Trophoblast cell (in vitro differentiated cells and primary cell): ENCODE measurements around the gene CD63.

Experiments used
- DNase-seq, 2 donors: peaks; one replicate each; pipeline ENCODE4 v3.0.0-alpha.2; 2016
- H2AFZ ChIP-seq: 2 replicates; pipeline ENCODE4 v1.6.1; 2013; ENCODE audit warnings: low read length, moderate library complexity, mild to moderate bottlenecking; ENCODE audit not compliant: insufficient read depth, poor library complexity
- H2AK5ac ChIP-seq: 2 replicates; pipeline ENCODE4 v1.6.1; 2013; ENCODE audit warnings: mild to moderate bottlenecking, low read length
- H2BK120ac ChIP-seq: 2 replicates; pipeline ENCODE4 v1.6.1; 2013; ENCODE audit warnings: low read length, mild to moderate bottlenecking, moderate library complexity; ENCODE audit not compliant: insufficient read depth, poor library complexity
- H2BK12ac ChIP-seq: 2 replicates; pipeline ENCODE4 v1.6.1; 2013; ENCODE audit warnings: mild to moderate bottlenecking, low read length, moderate library complexity
- H2BK5ac ChIP-seq: 2 replicates; pipeline ENCODE4 v1.6.1; 2013; ENCODE audit warnings: low read length, low read depth, moderate library complexity, mild to moderate bottlenecking; ENCODE audit not compliant: poor library complexity
- H3K14ac ChIP-seq: 2 replicates; pipeline ENCODE4 v1.6.1; 2013; ENCODE audit warnings: mild to moderate bottlenecking, low read length
- H3K18ac ChIP-seq: 2 replicates; pipeline ENCODE4 v1.6.1; 2013; ENCODE audit warnings: mild to moderate bottlenecking, low read length
- H3K23ac ChIP-seq: 2 replicates; pipeline ENCODE4 v1.6.1; 2013; ENCODE audit warnings: low read length
- H3K27ac ChIP-seq: 2 replicates; pipeline ENCODE4 v1.5.1; 2013; ENCODE audit warnings: low read depth, mild to moderate bottlenecking, inconsistent platforms, low read length, moderate library complexity
- H3K27me3 ChIP-seq: 2 replicates; pipeline ENCODE4 v1.6.1; 2013; ENCODE audit warnings: inconsistent platforms, mild to moderate bottlenecking, low read length, moderate library complexity; ENCODE audit not compliant: insufficient read depth
- H3K36me3 ChIP-seq, 2 experiments: 1 replicate in 1 of 2; 2 replicates in 1 of 2; pipeline ENCODE4 v1.6.1; 2013; ENCODE audit warnings: low read length in 2 of 2, mild to moderate bottlenecking in 2 of 2, moderate library complexity in 1 of 2; ENCODE audit not compliant: insufficient read depth in 2 of 2, control insufficient read depth in 1 of 2
- H3K4ac ChIP-seq: 2 replicates; pipeline ENCODE4 v1.6.1; 2013; ENCODE audit warnings: low read depth, mild to moderate bottlenecking, low read length, moderate library complexity
- H3K4me1 ChIP-seq, 2 experiments: 1 replicate in 1 of 2; 2 replicates in 1 of 2; pipeline ENCODE4 v1.6.1; 2013; ENCODE audit warnings: low read length in 2 of 2, mild to moderate bottlenecking in 2 of 2, moderate library complexity in 1 of 2; ENCODE audit not compliant: insufficient read depth in 2 of 2, control insufficient read depth in 1 of 2
- H3K4me2 ChIP-seq: 2 replicates; pipeline ENCODE4 v1.6.1; 2013; ENCODE audit warnings: inconsistent platforms, mild to moderate bottlenecking, low read length, moderate library complexity
- H3K4me3 ChIP-seq: 2 replicates; pipeline ENCODE4 v1.5.1; 2013; ENCODE audit warnings: mild to moderate bottlenecking, low read depth, low read length, inconsistent platforms
- H3K79me1 ChIP-seq: one replicate; pipeline ENCODE4 v1.6.1; 2013; ENCODE audit warnings: low read length
- H3K79me2 ChIP-seq: 2 replicates; pipeline ENCODE4 v1.6.1; 2013; ENCODE audit warnings: low read length, mild to moderate bottlenecking; ENCODE audit not compliant: control insufficient read depth, insufficient read depth, poor library complexity
- H3K9ac ChIP-seq: 2 replicates; pipeline ENCODE4 v1.6.1; 2013; ENCODE audit warnings: mild to moderate bottlenecking, low read length
- H3K9me3 ChIP-seq: 2 replicates; pipeline ENCODE4 v1.6.1; 2013; ENCODE audit warnings: low read depth, mild to moderate bottlenecking, control low read depth, inconsistent platforms, low read length; ENCODE audit not compliant: insufficient read depth
- H4K12ac ChIP-seq: 2 replicates; pipeline ENCODE4 v1.6.1; 2013; ENCODE audit warnings: low read depth, mild to moderate bottlenecking, low read length, moderate library complexity
- H4K8ac ChIP-seq: 2 replicates; pipeline ENCODE4 v1.6.1; 2013; ENCODE audit warnings: low read depth, mild to moderate bottlenecking, low read length, moderate library complexity
- H4K91ac ChIP-seq: one replicate; pipeline ENCODE4 v1.6.1; 2013; ENCODE audit warnings: low read depth, mild to moderate bottlenecking, low read length, moderate library complexity
- WGBS: extraction: QIAGEN DNeasy Blood & Tissue Kit; methylation state at CpG from one replicate; pipeline ENCODE4 v1.1.7; 2013; ENCODE audit warnings: missing lambda C conversion rate; ENCODE audit not compliant: insufficient read length, insufficient coverage; ENCODE audit errors: extremely low coverage; 5-methylcytosine and 5-hydroxymethylcytosine counted together

The CD63 gene

GRCh38 chr12:55729819-55730818, 1.3 kb upstream of the CD63 start:
- Histone ChIP-seq H2AFZ (peak overlapping the region; percentile 50), H4K91ac (peak overlapping the region; percentile 47), H2AK5ac (peak overlapping the region; percentile 46), H3K9ac (no peak overlapping the region), H3K36me3 (peaks cover 19 to 20% of the 10 kb centered on the region in 2 experiments), H4K12ac (peak overlapping the region; percentile 6), H3K27ac (peak overlapping the region; percentile 97), H3K18ac (peak overlapping the region; percentile 25), H2BK120ac (no peak overlapping the region), H3K23ac (no peak overlapping the region), H3K79me1 (peaks cover 18% of the 10 kb centered on the region), H3K9me3 (no peaks in the 10 kb centered on the region), H3K4ac (no peak overlapping the region), H2BK5ac (no peak overlapping the region), H3K14ac (peak overlapping the region; percentile 21), H3K79me2 (peaks cover 21% of the 10 kb centered on the region), H3K4me3 (no peak overlapping the region), H2BK12ac (peak overlapping the region; percentile 34), H3K4me1 (peaks cover 11 to 17% of the 10 kb centered on the region in 2 experiments), H4K8ac (peak overlapping the region; percentile 49), H3K4me2 (peak overlapping the region; percentile 82), H3K27me3 (no peaks in the 10 kb centered on the region)
- DNase-seq: peak in 1 of 2 donors; percentile 26
- WGBS: no CpG with 5 or more reads among the region's 19 CpGs

GRCh38 chr12:55728186-55728938, 447 bp downstream of the CD63 start:
- Histone ChIP-seq H3K27me3 (no peaks in the 10 kb centered on the region), H2BK120ac (peak overlapping the region; percentile 81), H3K4me3 (peak overlapping the region; percentile 93), H3K14ac (peak overlapping the region; percentile 98), H3K79me1 (peaks cover 18% of the 10 kb centered on the region), H3K4me1 (peaks cover 11 to 17% of the 10 kb centered on the region in 2 experiments), H3K36me3 (peaks cover 35 to 36% of the 10 kb centered on the region in 2 experiments), H3K4me2 (peak overlapping the region; percentile 82), H3K27ac (peak overlapping the region; percentile 97), H2AK5ac (peak overlapping the region; percentile 80), H2AFZ (peak overlapping the region; percentile 26), H3K18ac (peak overlapping the region; percentile 93), H4K91ac (peak overlapping the region; percentile 92), H4K12ac (peak overlapping the region; percentile 68), H2BK5ac (peak overlapping the region; percentile 92), H4K8ac (peak overlapping the region; percentile 75), H3K23ac (no peak overlapping the region), H3K9ac (peak overlapping the region; percentile 81), H2BK12ac (peak overlapping the region; percentile 47), H3K79me2 (peaks cover 21% of the 10 kb centered on the region), H3K9me3 (no peaks in the 10 kb centered on the region), H3K4ac (peak overlapping the region; percentile 97)
- no CpG with 5 or more reads among the region's 61 CpGs for WGBS
- peak; percentile 48 to 79 for DNase-seq

- Histone ChIP-seq H3K4me3 (peak overlapping the region; percentile 93), H2AFZ (no peak overlapping the region), H3K4me1 (peaks cover 11 to 17% of the 10 kb centered on the region in 2 experiments), H2AK5ac (peak overlapping the region; percentile 80), H3K79me1 (peaks cover 18% of the 10 kb centered on the region), H3K4ac (peak overlapping the region; percentile 97), H3K27ac (peak overlapping the region; percentile 97), H2BK12ac (peak overlapping the region; percentile 47), H3K23ac (no peak overlapping the region), H4K91ac (peak overlapping the region; percentile 92), H3K36me3 (peaks cover 35 to 40% of the 10 kb centered on the region in 2 experiments), H2BK120ac (peak overlapping the region; percentile 57), H3K9ac (peak overlapping the region; percentile 78), H3K4me2 (peak overlapping the region; percentile 62), H3K27me3 (no peaks in the 10 kb centered on the region), H4K12ac (peak overlapping the region; percentile 62), H3K14ac (peak overlapping the region; percentile 98), H2BK5ac (peak overlapping the region; percentile 88), H3K18ac (peak overlapping the region; percentile 93), H3K79me2 (peaks cover 21% of the 10 kb centered on the region), H4K8ac (peak overlapping the region; percentile 75), H3K9me3 (no peaks in the 10 kb centered on the region)
- no CpG with 5 or more reads among the region's 9 CpGs for WGBS
- DNase-seq: peak; percentile 81 to 86
Measured at GRCh38 chr12:55727643-55728185, 1.1 kb downstream of the CD63 start.

- Histone ChIP-seq H2BK12ac (no peak overlapping the region), H3K4ac (peak overlapping the region; percentile 36), H3K36me3 (peaks cover 35 to 41% of the 10 kb centered on the region in 2 experiments), H4K91ac (no peak overlapping the region), H3K4me3 (peak overlapping the region; percentile 34), H3K9me3 (no peaks in the 10 kb centered on the region), H3K14ac (no peak overlapping the region), H3K4me2 (peak overlapping the region; percentile 62), H3K27ac (peak overlapping the region; percentile 34), H2AK5ac (no peak overlapping the region), H2BK5ac (peak overlapping the region; percentile 5), H3K4me1 (peaks cover 11 to 17% of the 10 kb centered on the region in 2 experiments), H2BK120ac (no peak overlapping the region), H4K12ac (no peak overlapping the region), H3K27me3 (no peaks in the 10 kb centered on the region), H3K23ac (peak overlapping the region; percentile 45), H4K8ac (peak overlapping the region; percentile 8), H3K79me1 (peaks cover 18% of the 10 kb centered on the region), H3K18ac (peak overlapping the region; percentile 31), H2AFZ (peak overlapping the region; percentile 13), H3K9ac (peak overlapping the region; percentile 78), H3K79me2 (peaks cover 21% of the 10 kb centered on the region)
- WGBS: no CpG with 5 or more reads among the region's 10 CpGs
- DNase-seq: no peak
Measured at GRCh38 chr12:55726971-55727370, 1.8 kb downstream of the CD63 start.
